CD4-positive, alpha-beta T cell treated with Interleukin-12 subunit alpha and Interleukin-12 subunit beta, for 1 hour (primary cell): ENCODE measurements around the gene SIDT1.

ENCODE experiments used
- DNase-seq: peaks from one replicate; pipeline ENCODE4 v3.0.0-alpha.2; 2020

The SIDT1 gene

DNA sequence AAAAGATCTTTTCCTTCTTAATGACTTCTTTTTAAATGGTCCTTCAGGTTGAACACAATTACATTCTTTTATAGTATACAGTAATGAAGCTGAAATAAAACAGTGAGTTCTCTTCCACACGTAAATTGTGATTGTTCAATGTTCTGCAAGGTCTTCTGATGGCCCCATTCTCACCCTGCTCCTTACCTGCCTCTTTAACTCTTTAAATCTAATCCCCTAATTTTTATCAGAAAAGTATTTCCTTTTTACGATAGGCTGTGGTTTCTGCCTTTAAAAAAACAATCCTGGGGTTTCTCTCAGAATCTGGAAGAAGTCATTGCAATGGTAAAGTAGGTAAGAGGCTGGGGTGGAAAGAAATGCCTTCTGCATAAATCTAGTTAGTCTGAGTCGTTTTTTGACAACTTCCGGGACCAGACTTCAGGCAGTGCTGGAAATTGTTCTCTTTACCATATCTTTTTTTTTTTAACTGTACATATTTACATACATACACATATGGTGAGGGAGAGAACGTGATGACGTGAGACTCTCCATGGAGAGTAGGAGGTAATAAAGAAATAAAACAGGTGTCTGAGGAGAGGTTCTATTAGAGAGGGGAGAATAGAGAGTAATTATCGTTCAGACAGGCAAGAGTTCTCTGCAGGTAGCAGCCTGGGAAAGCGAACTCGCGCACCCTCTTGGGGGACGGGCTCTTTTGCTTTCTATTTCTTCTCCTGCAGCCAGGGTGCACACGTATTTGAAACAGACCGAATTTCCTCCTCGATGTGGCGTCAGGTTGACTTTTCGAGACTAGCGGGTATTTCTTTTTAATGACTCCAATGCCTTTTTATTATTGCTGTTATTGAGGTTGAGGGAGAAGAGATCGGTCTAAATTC is at the start of gene SIDT1:
Gene SIDT1, plus strand, starts transcription at position 730 of the 872 bp plus-strand sequence. CDS start 467 bp downstream, outside the sequence.
- DNase-seq, result peak; percentile 79

- peak; percentile 46 for DNase-seq
Measured at GRCh38 chr3:113485161-113485609, 47.2 kb upstream of the SIDT1 start.

DNA sequence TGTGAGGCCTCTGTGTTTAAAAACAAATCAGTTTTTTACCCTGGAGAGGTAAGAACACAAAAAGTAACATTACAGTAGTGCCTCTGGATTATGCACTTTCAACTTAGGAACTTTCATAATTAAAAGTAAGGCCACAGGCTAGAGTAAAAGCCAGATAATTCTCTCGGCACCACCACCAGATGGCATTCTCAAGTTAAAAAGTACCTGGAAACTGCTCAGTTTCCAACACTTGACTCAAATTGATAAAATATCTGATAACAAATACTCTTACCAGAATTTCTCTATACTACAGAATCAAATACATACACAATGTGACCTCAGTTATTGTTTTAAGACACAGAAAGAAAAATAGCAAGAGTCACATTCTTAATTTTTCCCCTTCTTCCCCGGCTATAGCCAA is 37.3 kb upstream of the SIDT1 start:
- peak; percentile 61 for DNase-seq

GRCh38 chr3:113496924-113497323 is 35.4 kb upstream of the SIDT1 start:
- no peak for DNase-seq

- no peak for DNase-seq
Measured at GRCh38 chr3:113498221-113499005, 33.9 kb upstream of the SIDT1 start.

DNA sequence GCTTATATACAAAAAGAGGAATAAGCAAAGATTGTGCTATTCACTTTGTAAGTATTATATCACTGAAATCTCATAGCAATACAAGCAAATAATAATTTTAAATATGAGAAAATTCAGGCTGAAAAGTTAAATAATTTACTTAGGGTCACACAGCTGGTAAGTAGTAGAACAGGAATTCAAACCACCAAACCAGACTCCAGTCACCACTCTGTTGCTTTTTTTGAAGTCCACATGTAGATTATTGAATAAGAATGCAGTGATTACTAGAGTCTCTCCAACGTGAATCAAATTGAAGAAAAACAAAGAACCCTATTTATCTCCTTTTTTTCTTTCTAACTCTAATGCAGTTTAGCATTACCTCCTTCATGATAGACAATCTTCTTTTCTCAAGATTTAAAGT is 33.3 kb upstream of the SIDT1 start:
- DNase-seq, result no peak

DNA sequence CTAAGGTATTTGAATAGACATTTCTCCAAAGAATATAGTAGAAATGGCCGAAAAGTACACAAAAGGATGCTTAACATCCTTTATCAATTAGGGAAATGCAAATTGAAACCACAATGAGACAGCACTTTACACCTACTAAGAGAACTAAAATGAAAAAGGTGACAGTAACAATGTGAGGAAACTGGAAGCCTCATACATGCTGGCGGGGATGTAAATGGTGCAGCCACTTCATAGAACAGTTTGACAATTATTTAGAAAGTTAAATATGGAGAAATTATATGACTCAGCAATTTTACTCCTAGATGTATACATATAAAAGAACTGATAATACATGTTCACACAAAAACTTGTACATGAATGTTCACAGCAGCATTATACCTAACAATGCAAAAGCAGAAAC is 30.8 kb upstream of the SIDT1 start:
- DNase-seq, result no peak

- no peak for DNase-seq
Measured at GRCh38 chr3:113505867-113506266, 26.5 kb upstream of the SIDT1 start.

- DNase-seq, result no peak
Measured at GRCh38 chr3:113507501-113508067, 24.8 kb upstream of the SIDT1 start.

DNA sequence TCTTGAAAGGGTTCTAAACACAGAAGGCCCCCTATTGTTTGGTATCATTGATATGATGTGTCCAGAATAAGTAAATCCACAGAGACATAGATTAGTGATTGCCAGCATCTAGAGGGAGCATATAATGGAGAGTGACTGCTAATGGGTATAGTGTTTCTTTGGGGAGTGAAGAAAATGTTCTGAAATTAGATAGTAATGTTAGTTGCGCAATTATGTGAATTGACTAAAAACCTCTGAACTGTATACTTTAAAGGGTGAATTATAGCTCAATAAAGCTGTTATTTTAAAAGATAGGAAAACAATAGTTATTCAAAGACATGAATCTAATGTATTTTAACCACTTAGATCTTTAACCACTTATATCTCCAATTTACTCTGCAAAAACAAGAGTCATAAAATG is 23.4 kb upstream of the SIDT1 start:
- no peak for DNase-seq

DNA sequence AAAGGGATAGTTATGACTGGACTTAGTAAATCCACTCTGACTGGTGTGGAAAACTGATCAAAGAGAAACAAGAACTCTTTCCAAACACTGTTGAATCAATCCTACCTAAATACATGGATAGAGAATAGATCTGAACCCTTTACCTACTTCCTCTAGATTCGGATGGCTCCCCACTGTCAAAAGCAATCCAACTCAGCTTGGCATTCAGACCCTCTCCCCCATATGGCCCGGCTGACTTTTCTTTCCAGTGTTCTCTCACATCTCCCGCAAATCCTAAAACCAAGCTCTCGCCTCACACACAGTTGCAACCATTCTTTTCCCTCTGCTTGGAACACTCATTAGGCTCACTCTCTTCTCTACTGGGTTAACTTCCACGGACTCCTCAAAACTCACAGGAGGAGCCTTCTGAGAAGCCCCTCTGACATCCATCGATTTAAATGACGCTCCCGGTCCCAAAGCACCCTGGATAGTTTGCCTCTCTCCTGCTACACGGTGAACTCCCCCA is 18.0 kb upstream of the SIDT1 start:
- DNase-seq, result no peak

- DNase-seq, result no peak
Measured at GRCh38 chr3:113516115-113516505, 16.2 kb upstream of the SIDT1 start.

DNA sequence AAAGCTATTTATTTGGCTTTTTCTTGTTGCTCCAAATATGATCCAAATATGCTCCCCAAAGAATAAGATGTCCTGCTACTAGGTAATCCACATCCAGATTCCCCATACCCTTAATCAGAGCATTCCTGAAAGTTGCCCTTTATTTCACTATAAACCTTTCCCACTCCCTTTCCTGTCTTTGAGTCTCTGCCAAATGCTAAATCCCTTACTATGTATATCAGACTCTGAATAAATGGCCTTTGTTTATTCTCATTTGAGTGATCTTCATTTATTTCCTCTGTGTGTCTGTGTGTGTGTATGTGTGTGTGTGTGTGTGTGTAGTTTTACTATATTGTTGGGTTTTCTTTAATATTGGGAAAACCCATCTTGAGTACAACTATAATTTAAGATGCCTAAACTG is 10.4 kb upstream of the SIDT1 start:
- DNase-seq, result no peak

- DNase-seq, result no peak
Measured at GRCh38 chr3:113523241-113523640, 9.1 kb upstream of the SIDT1 start.

GRCh38 chr3:113532698-113533533 is 561 bp downstream of the SIDT1 start:
- peak; percentile 55 for DNase-seq

DNA sequence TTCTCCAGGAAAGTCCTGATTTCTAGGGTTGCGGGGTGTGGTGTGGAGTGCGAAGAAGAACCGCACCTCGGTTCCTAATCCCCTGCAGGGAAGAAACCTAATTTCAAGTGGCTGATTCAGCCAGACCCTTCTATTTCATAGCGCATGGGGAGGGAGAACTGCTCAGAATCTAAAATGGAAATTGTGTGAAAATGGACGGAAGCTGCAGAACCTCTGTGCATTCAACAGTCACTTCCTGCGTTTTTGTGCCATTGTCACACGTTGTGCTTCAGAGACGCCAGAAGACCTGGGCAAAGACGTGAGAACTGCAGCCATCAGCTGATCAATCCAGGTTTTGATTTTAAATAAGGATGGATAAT is 1.2 kb downstream of the SIDT1 start:
- peak; percentile 62 for DNase-seq

GRCh38 chr3:113534365-113534764 is 2.0 kb downstream of the SIDT1 start:
- DNase-seq, result peak; percentile 45

- DNase-seq, result no peak
Measured at GRCh38 chr3:113535898-113536297, 3.5 kb downstream of the SIDT1 start.

GRCh38 chr3:113536627-113537101 is 4.3 kb downstream of the SIDT1 start:
- no peak for DNase-seq

DNA sequence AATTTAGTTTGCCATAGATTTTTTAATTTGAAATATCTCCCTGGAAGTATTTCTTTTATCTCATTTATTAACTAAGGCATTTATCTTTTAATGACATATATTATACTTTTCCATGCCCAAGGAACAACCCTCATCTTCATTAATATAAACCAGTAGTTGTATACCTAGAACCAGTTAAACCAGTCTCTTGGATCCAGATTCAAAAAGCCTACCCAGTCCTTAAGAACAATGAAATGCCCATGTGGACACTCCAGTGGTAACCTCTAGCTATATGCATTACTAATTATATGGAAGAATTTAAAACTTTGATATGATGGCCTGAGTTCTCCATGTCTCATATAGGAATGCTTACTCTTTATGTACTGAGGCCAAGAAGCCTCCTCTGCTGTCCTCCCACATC is 4.8 kb downstream of the SIDT1 start:
- no peak for DNase-seq

DNA sequence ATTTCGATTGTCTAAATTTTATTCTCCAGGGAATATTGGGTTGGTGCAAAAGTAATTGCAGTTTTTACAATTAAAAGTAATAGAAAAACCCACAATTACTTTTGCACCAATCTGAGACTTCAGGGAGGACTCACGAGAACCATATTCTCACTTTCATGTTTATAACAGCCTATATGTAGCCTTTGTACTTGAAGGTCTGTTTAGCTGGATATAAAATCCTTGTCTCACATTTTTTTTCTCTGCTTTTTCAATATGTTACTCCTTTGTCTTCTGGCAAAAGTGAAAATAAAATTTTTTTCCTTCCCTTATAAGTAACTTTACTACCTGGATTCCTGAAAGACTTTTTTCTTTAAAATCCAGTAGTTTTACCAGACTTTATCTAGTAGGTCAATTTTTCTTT is 9.2 kb downstream of the SIDT1 start:
- no peak for DNase-seq

GRCh38 chr3:113545594-113545993 is 13.2 kb downstream of the SIDT1 start:
- DNase-seq, result no peak
